Measurements from ENCODE around the gene OAT.

The OAT gene

DNA sequence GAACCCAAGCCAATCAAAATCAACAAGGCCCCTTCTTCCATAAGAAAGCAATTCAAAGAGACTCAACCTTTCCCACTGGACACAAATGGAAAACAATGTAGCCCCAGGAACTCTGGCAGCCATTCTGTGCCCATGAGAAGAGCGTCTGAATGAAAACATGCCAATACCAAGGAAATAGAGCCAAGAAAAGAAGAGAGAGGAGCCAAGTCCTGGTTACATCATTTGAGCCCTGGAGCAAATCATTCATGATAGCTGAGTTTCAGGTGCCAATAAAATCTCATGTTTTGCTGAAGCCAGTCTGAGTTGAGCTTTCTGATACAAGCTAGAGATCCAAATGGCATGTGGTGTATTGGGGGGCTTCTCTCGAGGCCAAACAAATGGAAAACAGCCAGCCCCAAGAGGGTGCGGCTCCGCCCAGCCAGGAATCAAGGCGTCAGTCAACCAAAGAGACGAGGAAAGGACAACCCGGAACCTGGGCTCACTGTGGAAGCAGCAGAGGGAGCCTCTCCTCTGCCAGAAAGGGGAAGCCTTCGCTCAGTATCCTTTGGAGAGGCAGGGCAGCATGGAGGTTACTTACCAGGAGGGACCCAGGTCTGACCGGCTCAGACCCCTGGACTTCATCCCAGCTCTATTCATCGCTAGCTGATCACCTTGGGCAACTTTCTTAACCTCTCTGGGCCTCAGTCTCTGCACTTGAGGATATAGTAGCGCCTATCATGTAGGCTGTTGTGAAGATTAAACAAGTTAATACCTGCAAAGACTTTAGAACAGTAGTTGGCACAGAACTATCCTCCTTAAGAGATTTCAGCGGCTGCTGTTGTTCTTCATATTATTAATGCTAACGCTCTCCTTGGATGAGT, 61.8 kb downstream of the OAT start:
- H3K9ac ChIP-seq (ENCODE audit: low read depth, low read length), result no peak overlapping the region
- H3K4me1 ChIP-seq (ENCODE audit: control insufficient read depth, insufficient read depth, low read length), result no peaks in the 10 kb centered on the region
- no peaks in the 10 kb centered on the region for H3K36me3 ChIP-seq (ENCODE audit: control insufficient read depth, insufficient read depth, low read length)
- peaks cover 6% of the 10 kb centered on the region for H3K27me3 ChIP-seq (ENCODE audit: control insufficient read depth, insufficient read depth, low read length)
- H3K9me3 ChIP-seq (ENCODE audit: control insufficient read depth, insufficient read depth, low read length), result no peaks in the 10 kb centered on the region
- no peak overlapping the region for H3K4me3 ChIP-seq (ENCODE audit: low read depth, low read length)

DNA sequence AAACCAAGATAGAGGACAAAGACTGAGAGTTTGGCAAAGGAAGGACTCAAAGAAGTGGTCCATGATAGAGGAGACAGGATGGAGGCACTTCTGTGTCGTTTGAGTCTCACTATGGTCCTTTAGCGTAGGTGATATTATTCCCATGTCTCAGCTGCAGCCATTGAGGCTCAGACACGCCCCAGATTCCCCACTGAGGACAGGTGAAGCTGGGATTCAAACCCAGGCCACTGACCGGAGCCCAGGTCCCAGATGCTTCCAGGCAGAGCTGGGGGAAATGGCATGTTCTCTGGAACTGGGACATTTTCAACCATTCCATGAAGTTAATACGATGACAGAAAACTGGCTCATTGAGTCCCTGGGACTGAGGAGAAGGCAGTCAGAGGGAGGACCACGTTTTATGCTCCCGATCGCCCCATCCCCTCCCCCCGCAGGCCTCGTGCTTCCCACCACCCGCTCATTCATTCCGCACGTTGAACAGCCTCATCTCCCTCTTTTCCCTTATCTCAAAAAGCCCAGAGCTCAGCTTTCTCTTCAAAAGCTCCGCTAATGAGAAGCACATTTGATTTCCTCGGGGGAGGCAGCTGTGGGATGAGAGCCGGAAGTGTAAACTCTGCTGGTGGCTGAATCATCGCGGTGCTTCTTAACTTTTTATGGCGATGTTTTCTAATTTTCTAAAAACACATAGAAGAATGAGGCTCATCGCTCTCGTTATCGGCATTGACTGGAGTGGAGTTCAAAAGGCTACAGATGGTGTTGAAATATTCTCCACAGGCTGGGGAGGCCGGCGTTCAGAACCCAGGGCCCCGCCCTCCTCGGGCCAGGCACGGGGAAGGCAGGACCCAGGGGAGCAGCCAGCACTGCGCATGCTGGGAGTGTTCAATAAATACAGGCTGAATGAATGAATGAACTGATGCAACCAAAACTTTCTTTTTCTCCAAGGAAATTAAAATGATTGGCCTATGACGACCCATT, 64.0 kb downstream of the OAT start:
- H3K4me3 ChIP-seq (ENCODE audit: low read depth, low read length), result peak overlapping the region; percentile 27
- peaks cover 6% of the 10 kb centered on the region for H3K27me3 ChIP-seq (ENCODE audit: control insufficient read depth, insufficient read depth, low read length)
- H3K9me3 ChIP-seq (ENCODE audit: control insufficient read depth, insufficient read depth, low read length), result no peaks in the 10 kb centered on the region
- H3K9ac ChIP-seq (ENCODE audit: low read depth, low read length), result no peak overlapping the region
- H3K36me3 ChIP-seq (ENCODE audit: control insufficient read depth, insufficient read depth, low read length), result no peaks in the 10 kb centered on the region
- H3K4me1 ChIP-seq (ENCODE audit: control insufficient read depth, insufficient read depth, low read length), result no peaks in the 10 kb centered on the region

DNA sequence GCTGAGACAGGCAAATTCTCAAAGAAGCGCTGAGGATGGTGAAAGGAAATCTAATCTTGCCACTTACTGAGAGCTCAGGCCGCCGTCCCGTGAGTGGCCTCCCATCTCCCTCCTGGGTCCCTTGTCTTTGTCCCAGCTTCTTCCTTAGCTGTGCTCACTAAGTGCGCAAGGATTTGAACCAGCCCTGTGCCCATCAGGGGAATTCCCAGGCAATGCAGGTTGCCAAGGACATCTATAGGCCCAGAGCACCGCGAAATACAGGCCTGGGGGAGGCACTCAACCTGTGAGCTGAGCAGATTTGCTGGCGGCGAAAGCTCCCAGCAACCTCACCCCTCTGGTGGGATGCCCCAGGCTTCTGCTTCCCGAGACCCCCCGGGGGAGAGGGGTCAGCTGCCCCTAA, 64.8 kb downstream of the OAT start:
- H3K36me3 ChIP-seq (ENCODE audit: control insufficient read depth, insufficient read depth, low read length), result no peaks in the 10 kb centered on the region
- H3K4me1 ChIP-seq (ENCODE audit: control insufficient read depth, insufficient read depth, low read length), result no peaks in the 10 kb centered on the region
- H3K9ac ChIP-seq (ENCODE audit: low read depth, low read length), result no peak overlapping the region
- peaks cover 6% of the 10 kb centered on the region for H3K27me3 ChIP-seq (ENCODE audit: control insufficient read depth, insufficient read depth, low read length)
- H3K9me3 ChIP-seq (ENCODE audit: control insufficient read depth, insufficient read depth, low read length), result no peaks in the 10 kb centered on the region
- H3K4me3 ChIP-seq (ENCODE audit: low read depth, low read length), result no peak overlapping the region

DNA sequence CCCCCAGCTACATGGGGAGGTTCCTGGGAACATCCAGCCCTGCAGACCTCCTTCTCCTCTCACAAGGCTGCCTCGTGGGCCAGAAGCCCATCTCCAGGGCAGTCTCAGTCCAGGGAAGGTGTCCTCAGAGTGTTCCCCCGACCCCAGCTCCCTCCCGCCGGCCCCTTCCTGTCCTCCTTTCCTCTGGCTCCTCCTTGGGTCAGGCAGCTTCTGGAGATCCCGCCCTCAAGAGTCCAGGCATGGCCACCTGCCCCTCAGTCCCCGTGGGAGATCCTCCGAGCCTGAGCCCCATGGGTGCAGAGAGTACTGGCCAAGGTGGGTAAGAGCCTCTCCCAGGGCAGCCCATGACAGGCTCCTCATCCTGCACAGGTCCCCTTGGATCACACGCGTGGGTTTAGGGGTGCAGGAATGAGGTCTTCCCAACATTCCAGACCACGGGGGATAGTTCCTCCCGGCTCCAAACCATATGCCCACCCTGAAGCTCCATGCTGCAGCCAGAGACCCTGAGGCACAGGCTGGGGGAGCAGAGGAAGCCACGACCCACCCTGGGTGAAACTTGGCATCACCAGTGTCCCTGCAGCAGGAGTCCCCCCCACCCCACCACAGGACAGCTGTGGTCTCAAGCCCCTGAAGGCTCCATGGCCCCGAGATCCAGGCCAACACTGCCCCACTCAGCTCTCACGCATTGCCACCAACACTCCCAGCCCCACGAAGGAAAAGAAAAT, 65.5 kb downstream of the OAT start:
- Histone ChIP-seq H3K9ac (ENCODE audit: low read depth, low read length) (no peak overlapping the region), H3K4me1 (ENCODE audit: control insufficient read depth, insufficient read depth, low read length) (no peaks in the 10 kb centered on the region), H3K27me3 (ENCODE audit: control insufficient read depth, insufficient read depth, low read length) (peaks cover 6% of the 10 kb centered on the region), H3K9me3 (ENCODE audit: control insufficient read depth, insufficient read depth, low read length) (no peaks in the 10 kb centered on the region), H3K4me3 (ENCODE audit: low read depth, low read length) (no peak overlapping the region), H3K36me3 (ENCODE audit: control insufficient read depth, insufficient read depth, low read length) (no peaks in the 10 kb centered on the region)

DNA sequence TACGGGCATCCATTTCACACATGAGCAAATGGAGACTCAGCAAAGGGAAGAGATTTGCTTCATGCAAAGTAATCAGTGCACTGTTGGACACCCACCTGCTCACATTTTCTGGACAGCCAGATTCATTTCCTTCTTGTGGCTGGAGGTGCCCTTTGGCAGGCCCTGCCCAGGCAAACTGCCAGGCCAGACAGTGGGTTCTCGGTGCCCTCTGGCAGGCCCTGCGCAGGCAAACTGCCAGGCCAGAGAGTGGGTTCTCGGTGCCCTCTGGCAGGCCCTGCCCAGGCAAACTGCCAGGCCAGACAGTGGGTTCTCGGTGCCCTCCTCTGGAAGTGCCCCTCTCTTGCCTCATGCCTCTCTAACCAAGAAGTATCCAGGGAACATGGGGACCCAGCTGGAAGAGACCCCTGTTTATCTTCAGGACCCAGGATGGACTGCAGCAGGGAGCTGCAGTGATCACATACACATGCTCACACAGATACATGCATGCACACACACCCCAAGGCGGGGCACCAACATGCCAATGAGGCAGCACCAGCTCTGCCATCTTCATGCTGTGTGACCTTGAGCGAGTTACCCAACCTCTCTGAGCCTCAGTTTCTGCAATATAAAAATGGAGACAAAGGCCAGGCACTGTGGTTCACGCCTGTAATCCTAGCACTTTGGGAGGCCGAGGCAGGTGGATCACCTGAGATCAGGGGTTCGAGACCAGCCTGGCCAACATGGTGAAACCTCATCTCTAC, 67.1 kb downstream of the OAT start:
- Histone ChIP-seq H3K4me3 (ENCODE audit: low read depth, low read length) (no peak overlapping the region), H3K27me3 (ENCODE audit: control insufficient read depth, insufficient read depth, low read length) (peaks cover 6% of the 10 kb centered on the region), H3K4me1 (ENCODE audit: control insufficient read depth, insufficient read depth, low read length) (no peaks in the 10 kb centered on the region), H3K9ac (ENCODE audit: low read depth, low read length) (no peak overlapping the region), H3K36me3 (ENCODE audit: control insufficient read depth, insufficient read depth, low read length) (no peaks in the 10 kb centered on the region), H3K9me3 (ENCODE audit: control insufficient read depth, insufficient read depth, low read length) (no peaks in the 10 kb centered on the region)

DNA sequence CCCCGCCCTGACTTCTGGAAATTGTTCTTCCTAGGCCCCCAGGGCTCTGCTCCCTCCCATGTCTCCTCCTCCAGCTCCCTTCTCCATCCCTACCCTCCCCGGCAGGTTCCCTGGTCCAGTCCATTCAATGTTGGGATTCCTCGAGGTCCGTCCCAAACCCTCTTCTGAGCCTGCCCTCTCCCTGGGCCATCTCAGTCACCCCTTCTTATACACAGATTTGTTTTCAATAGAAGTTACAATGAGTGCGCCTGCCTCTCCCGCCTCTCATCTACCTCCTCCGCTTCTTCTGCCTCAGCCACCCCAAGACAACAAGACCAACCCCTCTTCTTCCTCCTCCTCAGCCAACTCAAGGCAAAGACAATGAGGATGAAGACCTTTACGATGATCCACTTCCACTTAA, 67.9 kb downstream of the OAT start:
- Histone ChIP-seq H3K36me3 (ENCODE audit: control insufficient read depth, insufficient read depth, low read length) (no peaks in the 10 kb centered on the region), H3K4me1 (ENCODE audit: control insufficient read depth, insufficient read depth, low read length) (no peaks in the 10 kb centered on the region)

DNA sequence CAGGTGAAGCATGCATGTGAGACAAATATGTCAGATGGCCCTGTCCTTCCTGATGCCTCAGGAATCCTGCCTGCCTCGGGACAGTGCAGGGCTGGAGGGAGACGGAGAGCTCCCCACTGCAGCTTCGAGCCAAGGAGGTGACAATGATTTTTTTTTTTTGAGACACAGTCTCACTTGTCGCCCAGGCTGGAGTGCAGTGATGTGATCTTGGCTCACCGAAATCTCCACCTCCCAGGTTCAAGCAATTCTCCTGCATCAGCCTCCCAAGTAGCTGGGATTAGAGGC, 68.8 kb downstream of the OAT start:
- peaks cover 6% of the 10 kb centered on the region for H3K27me3 ChIP-seq (ENCODE audit: control insufficient read depth, insufficient read depth, low read length)
- no peaks in the 10 kb centered on the region for H3K4me1 ChIP-seq (ENCODE audit: control insufficient read depth, insufficient read depth, low read length)
- no peak overlapping the region for H3K9ac ChIP-seq (ENCODE audit: low read depth, low read length)
- no peak overlapping the region for H3K4me3 ChIP-seq (ENCODE audit: low read depth, low read length)
- H3K9me3 ChIP-seq (ENCODE audit: control insufficient read depth, insufficient read depth, low read length), result no peaks in the 10 kb centered on the region
- H3K36me3 ChIP-seq (ENCODE audit: control insufficient read depth, insufficient read depth, low read length), result no peaks in the 10 kb centered on the region

More for the DNA sequence above, 67.9 kb downstream of the OAT start:
- Histone ChIP-seq H3K27me3 (ENCODE audit: control insufficient read depth, insufficient read depth, low read length) (peaks cover 6% of the 10 kb centered on the region), H3K4me3 (ENCODE audit: low read depth, low read length) (no peak overlapping the region), H3K9me3 (ENCODE audit: control insufficient read depth, insufficient read depth, low read length) (no peaks in the 10 kb centered on the region), H3K9ac (ENCODE audit: low read depth, low read length) (no peak overlapping the region)

DNA sequence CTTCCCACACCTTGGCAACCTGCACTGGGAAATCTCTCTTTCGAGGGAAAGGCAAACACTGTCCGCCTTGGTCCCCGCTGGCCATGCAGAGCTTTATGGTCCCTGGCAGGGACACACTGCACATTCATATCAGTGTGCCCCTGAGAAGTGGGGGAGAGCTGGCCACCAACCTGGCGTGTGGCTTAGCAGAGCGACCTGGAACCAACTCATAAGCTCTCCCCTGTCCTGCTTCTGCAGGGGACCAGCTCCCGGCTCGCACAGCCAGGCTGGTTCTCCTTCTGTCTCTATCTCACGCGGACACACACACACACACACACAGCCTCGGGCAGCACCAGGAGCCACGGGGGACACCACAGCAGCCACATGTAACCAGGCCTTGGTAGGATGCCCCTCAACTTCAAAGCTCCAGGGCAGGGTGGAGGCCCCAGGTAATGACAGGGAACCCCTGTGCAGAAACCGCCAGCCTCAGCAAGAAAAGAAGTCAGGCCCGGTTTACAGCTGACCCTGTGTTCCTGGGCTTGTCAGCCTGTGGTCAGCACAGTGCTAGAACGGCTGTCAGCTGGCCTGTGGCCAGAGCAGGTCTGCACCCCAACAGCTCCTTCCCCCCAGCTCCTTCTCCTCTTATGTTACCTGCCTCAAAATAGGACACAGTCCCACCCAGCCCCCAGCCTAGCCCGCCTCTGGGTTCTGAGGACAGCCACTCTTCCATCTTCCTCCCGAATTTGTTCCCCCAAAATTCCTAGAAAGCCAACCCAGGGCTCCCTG, 69.3 kb downstream of the OAT start:
- H3K4me1 ChIP-seq (ENCODE audit: control insufficient read depth, insufficient read depth, low read length), result no peaks in the 10 kb centered on the region
- peaks cover 4% of the 10 kb centered on the region for H3K27me3 ChIP-seq (ENCODE audit: control insufficient read depth, insufficient read depth, low read length)
- no peak overlapping the region for H3K4me3 ChIP-seq (ENCODE audit: low read depth, low read length)
- H3K9me3 ChIP-seq (ENCODE audit: control insufficient read depth, insufficient read depth, low read length), result no peaks in the 10 kb centered on the region
- no peaks in the 10 kb centered on the region for H3K36me3 ChIP-seq (ENCODE audit: control insufficient read depth, insufficient read depth, low read length)
- no peak overlapping the region for H3K9ac ChIP-seq (ENCODE audit: low read depth, low read length)

DNA sequence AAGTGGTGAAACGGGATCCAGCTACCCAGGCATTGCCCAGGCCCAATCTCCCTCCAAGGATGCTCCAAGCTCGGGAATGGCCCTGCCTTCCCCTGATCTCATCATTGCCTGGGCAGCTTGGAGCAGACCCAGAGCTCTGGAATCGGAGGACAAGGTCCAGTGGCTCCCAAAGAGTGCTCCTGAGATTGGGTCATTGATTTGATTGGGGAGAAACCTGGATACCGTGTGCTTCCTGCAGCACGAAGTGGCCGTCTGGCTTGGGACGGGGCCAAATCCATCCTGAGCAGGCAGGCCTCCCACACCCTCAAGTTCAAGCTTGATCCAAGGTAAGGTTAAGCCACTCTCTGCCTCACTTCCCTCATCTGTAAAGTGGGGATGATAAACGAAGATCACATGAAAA, 69.9 kb downstream of the OAT start:
- no peaks in the 10 kb centered on the region for H3K4me1 ChIP-seq (ENCODE audit: control insufficient read depth, insufficient read depth, low read length)
- H3K27me3 ChIP-seq (ENCODE audit: control insufficient read depth, insufficient read depth, low read length), result no peaks in the 10 kb centered on the region
- H3K9ac ChIP-seq (ENCODE audit: low read depth, low read length), result no peak overlapping the region
- H3K9me3 ChIP-seq (ENCODE audit: control insufficient read depth, insufficient read depth, low read length), result no peaks in the 10 kb centered on the region
- H3K36me3 ChIP-seq (ENCODE audit: control insufficient read depth, insufficient read depth, low read length), result no peaks in the 10 kb centered on the region
- H3K4me3 ChIP-seq (ENCODE audit: low read depth, low read length), result no peak overlapping the region

DNA sequence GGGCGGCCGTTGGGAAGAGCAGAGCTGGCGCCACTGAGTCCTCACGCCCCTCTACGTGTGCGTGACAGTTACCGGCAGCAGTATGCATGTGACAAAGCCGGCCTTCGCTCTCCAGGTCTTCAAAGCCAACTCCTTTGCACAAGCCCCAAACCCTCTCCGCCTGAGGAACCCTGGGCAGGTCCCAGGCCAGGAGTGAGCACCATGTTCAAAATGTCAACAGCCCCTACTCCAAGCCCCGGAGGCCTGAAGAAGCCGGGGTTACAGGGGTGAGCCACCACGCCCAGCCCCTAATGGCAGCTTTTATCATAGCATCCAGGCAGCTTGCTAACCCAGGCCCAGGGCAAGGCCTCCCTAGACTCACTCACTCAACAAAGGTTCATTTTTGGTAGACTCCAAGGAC, 70.8 kb downstream of the OAT start:
- H3K4me1 ChIP-seq (ENCODE audit: control insufficient read depth, insufficient read depth, low read length), result no peaks in the 10 kb centered on the region
- H3K9me3 ChIP-seq (ENCODE audit: control insufficient read depth, insufficient read depth, low read length), result no peaks in the 10 kb centered on the region
- no peak overlapping the region for H3K9ac ChIP-seq (ENCODE audit: low read depth, low read length)
- H3K27me3 ChIP-seq (ENCODE audit: control insufficient read depth, insufficient read depth, low read length), result no peaks in the 10 kb centered on the region
- H3K36me3 ChIP-seq (ENCODE audit: control insufficient read depth, insufficient read depth, low read length), result no peaks in the 10 kb centered on the region
- no peak overlapping the region for H3K4me3 ChIP-seq (ENCODE audit: low read depth, low read length)
